GM18526 (cell line): ENCODE results near the gene NR2F1.

Source experiments
- POLR2A ChIP-seq: IDR thresholded peaks from 3 replicates; pipeline ENCODE4 v1.6.1; 2011; ENCODE audit not compliant: insufficient read length; ENCODE audit errors: extremely low read depth

NR2F1 gene

DNA sequence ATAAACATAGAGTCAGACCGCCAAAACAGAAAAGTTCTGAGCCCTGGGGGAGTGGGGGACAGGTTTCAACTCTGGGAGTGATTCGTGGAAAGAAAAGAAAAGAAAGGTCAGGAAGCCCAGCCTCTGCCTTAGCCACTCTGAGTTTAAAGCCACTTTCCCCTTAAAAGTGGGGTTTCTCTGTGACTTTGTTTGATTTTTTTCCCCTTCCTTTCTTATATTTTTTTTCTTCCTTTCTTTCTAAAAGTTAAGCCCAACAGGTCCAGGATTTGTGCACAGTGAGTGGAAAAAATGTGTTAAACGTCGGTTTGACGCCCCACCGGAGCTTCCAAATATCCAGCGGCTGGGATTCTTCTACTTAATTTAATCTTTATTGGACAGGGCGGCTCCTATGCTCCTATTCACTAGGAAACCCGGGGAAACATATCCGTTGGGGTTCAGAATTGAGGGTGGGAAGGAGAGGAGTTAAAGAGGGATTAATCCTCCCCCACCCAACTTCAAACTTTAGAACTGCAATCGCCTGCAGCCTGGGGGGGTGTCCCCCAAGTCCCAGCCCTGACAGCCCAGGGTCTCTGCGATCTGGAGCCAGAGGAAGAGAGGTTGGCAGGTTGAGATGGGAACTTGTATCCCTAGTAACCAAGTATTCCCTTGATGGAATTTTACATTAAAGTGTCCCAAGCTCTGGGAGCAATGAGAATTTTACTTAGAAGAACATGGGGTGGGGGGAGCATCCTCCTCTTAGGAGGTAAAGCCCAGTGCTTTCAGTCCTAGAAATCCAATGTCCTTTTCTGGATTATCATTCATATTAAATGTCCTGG is 8.3 kb upstream of the NR2F1 start:
- no peak for TF ChIP-seq POLR2A

DNA sequence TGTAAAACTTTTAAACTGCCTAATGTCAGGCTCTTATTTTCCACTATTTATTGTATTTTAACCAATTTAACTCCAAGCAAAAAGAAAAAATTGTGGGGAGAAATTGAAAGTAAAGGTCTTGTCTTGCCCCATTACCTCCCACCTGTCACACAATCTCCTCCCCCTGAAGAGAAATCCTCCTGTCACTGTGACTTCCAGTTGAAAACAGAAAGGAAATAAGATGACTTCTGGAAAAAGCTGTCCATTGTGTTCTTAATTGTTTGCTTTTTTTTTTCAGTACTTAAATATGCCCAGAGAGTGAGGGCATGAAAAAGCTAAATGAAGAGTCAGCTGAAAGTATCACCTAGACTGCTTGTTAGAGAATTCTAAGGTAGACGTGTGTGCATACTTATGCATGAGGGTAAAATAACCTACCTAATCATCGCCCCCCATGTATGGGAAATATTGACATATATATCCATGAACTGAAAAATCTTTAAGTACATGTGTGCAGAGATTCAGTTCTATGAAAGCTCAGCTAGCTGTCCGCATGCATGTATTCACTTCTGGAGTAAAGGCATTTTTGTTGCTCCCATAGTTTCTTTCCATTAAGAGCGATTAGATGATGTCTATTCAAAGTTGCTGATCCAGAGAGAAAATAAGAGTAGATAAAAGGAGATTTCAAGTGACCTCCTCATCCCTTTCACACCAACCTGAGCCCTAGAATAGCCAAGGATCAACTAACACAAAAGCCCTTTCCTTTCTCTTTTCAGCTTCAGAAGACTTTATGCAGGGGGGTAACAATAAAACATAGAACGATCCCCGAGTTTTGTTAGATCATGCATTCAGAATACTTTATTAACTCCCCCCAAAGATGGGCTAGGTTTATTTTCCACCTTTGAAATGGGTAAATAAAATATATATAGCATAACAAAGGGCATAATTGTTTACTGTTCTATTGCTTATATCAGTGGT is 7.3 kb upstream of the NR2F1 start:
- TF ChIP-seq POLR2A, result no peak

DNA sequence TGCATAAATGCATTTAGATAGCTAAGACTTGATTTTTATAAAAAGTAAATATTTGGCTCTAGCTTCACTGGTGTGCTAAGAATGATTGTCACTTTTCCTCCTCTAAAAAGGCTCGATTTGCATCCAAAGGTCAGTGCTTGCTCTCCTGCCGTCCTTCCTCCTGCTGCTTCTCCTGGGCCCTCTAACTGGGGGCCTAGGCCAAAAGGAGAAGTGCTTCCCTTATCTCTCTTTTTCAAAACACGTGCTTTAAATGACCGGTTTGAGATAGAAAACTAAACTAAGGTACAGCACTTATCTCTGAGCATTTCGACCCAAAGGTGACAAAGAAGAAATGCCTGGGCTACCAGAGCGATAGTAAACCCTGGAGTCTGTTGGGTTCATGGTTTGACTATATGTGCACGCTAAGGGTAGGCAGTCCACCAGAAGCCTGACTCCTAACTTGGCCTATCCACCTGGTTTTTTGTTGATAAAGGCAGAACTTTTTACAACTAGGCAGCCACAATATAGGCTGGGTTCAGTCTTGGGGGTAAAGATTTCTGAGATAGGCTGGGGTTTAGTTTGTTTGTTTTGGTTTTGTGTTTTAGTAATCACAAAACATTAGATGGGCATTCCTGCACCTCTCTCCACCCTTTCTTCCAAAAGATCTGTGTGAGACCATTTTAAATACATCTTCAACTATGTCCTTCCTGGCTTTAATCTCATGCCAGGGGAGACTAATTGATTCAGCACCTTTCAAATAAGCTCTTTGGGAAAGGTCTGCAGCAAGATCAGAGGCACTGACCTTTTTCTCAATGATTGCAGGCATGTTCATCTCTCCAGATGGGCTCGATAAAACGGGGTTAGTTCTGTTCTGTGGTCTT is 5.8 kb upstream of the NR2F1 start:
- no peak for TF ChIP-seq POLR2A

GRCh38 chr5:93577854-93578812 is 4.9 kb upstream of the NR2F1 start:
- TF ChIP-seq POLR2A, result no peak

DNA sequence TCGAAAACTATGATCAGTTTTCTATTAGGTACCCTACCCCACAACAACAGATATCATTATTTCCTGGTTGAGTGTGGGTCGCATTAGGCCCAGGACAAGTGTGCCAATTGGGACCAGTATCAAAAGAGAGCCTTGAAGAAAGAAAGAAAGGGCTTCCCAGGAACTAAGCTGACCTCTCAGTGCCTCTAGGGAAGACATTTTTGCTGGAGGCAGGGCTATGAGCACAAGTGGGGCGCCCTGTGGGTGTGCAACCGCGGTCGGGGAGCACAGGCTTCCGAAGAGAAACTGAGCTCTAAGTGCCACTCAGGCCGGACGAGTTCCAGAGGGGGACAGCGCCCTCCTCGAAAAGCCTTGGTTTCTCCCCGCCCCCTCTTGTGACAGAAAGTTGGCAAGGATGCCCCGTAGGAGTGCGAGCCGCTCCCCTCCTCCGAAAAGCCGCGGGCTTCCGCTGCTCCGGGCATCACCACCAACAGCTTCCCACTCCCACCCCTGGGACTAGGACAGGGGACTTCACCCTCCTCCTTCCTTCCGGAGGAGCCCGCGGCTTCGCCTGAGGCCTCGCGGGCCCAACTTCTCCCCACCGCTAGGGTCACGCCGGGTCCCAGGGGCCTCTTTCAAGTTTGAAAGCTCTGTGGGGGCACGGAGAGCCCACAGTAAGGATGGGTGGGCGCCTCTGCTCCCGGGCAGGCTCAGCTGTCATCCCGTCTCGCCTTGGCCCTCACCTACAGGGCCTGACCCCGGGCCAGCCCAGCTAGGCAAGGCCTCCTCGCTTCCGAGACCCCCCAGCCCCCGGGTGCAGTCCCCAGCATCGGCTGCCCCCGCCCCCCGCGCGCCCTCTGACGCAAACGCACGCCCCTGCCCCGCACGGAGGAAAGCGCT is 4.0 kb upstream of the NR2F1 start:
- TF ChIP-seq POLR2A, result no peak

DNA sequence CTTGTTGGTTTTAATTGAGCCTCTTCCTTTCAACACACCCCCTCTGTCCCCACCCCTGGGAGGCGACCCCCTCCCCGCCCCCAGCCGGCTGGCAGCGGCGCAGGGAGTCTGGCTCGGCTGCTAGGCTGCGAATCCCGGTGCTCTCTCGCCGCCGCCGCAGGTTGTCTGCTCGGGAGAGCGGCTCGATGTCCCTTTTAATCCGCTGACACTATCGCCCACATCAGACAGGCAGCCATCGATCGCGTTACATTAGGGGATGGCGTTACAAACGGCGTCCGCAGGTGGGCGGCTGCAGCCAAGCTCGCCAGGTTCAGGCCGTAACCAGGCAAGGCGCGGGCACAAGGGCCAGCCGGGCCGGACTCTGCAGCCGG is 3.3 kb upstream of the NR2F1 start:
- TF ChIP-seq POLR2A, result no peak

DNA sequence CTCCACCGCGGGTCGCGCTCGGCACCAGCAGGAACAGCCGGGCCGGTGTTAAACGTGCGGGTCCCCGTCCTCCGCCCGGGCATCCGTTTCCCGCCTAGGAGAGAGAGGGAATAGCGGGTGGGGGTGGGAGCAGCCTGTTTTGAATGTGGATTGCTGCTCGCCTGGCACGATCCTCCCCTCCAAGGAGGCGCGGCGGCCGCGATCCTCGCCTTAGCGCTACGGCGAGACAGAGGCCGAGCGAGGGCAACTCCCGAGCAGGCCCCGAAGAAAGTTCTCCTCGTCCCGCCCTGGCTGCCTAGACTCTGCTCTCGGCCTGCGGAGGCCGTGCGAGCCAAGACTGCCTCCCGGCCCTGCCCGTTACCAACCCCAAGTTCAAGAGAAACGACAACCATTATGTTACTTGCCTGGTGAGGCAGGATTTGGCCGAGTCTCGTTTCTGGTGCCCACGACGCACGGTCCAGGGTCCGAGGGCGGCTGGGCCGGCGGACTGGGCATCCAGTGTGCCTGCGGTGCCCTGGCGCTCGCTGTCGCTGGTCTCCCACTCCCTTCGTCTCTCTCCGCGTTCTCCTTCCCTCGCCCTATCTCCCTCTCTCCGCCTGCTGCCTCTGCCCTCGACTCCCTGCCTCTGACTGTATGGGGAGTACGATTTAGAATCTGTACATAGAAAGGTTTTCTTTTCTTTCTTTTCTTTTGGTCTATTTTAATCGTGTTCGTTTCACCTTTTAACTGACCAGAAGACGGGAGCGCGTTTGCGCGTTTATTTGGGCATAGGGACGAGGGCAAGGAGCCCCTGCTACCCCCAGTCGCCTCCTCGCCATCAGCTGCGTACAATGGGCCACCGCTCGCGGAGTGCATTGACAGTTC is 2.7 kb upstream of the NR2F1 start:
- no peak for TF ChIP-seq POLR2A

DNA sequence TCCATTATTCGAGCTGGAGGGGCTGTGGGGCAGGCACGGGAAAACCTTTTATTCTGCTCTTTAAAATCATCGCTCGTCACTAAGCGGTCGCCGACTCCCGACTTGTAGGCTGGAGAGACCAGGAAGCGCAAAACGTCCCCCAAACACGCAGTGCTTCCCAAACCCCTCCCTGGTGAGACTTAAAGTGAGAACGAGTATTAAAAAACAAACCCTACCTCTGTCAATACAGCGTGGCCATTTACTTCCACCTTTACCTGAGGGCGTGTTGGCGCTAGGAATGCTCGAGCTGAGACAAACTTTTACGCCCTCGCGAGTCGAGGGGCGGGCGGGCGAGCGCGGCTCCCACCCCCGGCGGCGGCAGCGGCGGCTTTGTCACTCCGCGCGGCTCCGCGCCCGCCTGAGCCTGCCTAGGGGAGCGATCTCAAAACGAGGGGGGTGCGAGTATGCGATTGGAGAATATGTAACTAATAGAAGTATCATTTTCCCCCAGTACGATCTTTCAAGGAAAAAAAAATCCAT is 2.0 kb upstream of the NR2F1 start, which contains the start of gene NR2F1-AS1:
NR2F1-AS1 (minus strand) TSS at position 293 of the 519 bp plus-strand sequence.
- TF ChIP-seq POLR2A, result no peak

DNA sequence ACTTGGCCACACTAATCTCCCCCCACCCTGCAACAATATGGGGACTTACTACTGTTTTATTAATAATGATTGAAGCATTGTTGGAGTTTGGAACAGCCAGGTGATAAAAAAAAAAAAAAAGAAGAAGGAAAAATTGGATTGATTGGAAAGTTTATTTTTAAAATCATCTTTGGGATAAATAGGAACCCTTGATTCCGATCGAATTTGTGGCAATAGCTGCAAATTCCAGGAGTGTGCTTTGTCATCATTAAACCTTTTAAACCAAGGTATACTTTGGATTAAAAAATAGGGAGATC is 907 bp upstream of the NR2F1 start:
- TF ChIP-seq POLR2A, result no peak

GRCh38 chr5:93583439-93583767 is 381 bp downstream of the NR2F1 start:
- no peak for TF ChIP-seq POLR2A

GRCh38 chr5:93583768-93584595 is 960 bp downstream of the NR2F1 start:
- TF ChIP-seq POLR2A, result no peak
